H9 (cell line): ENCODE data around the gene ROBO2. TPM values are rescaled to one million over a fixed set of nuclear protein-coding genes. Genes with fewer than 3 reads are reported as not detected.

Source experiments
- DNase-seq: peaks from one replicate; pipeline ENCODE4 v3.0.0-alpha.2; 2017
- H2AFZ ChIP-seq: one replicate; pipeline ENCODE4 v1.6.1; 2013; ENCODE audit warnings: mild to moderate bottlenecking, low read length, control low read depth, moderate library complexity
- H2AK5ac ChIP-seq: 2 replicates; pipeline ENCODE4 v1.6.1; 2013; ENCODE audit warnings: low read length, control low read depth, mixed read lengths; ENCODE audit not compliant: insufficient read length
- H2BK120ac ChIP-seq: one replicate; pipeline ENCODE4 v1.6.1; 2013; ENCODE audit warnings: low read depth, mild to moderate bottlenecking, low read length, control low read depth, inconsistent platforms; ENCODE audit not compliant: poor library complexity, severe bottlenecking
- H2BK12ac ChIP-seq: 2 replicates; pipeline ENCODE4 v1.6.1; 2013; ENCODE audit warnings: low read length, control low read depth, mixed read lengths, low read depth; ENCODE audit not compliant: insufficient read length
- H2BK15ac ChIP-seq: 2 replicates; pipeline ENCODE4 v1.6.1; 2013; ENCODE audit warnings: low read depth, low read length, control low read depth
- H2BK20ac ChIP-seq: one replicate; pipeline ENCODE4 v1.6.1; 2013; ENCODE audit warnings: low read depth, mild to moderate bottlenecking, low read length, control low read depth, inconsistent platforms; ENCODE audit not compliant: poor library complexity, severe bottlenecking
- H2BK5ac ChIP-seq: 2 replicates; pipeline ENCODE4 v1.6.1; 2013; ENCODE audit warnings: low read length, control low read depth, mixed read lengths; ENCODE audit not compliant: insufficient read length
- H3K14ac ChIP-seq: 2 replicates; pipeline ENCODE4 v1.6.1; 2013; ENCODE audit warnings: low read length, control low read depth; ENCODE audit not compliant: insufficient read depth
- H3K18ac ChIP-seq: 2 replicates; pipeline ENCODE4 v1.6.1; 2013; ENCODE audit warnings: low read depth, mild to moderate bottlenecking, mixed read lengths, low read length, control low read depth; ENCODE audit not compliant: insufficient read length
- H3K23ac ChIP-seq: 2 replicates; pipeline ENCODE4 v1.6.1; 2013; ENCODE audit warnings: low read length, control low read depth, mixed read lengths, low read depth; ENCODE audit not compliant: insufficient read length
- H3K23me2 ChIP-seq: 2 replicates; pipeline ENCODE4 v1.6.1; 2013; ENCODE audit warnings: low read depth, mild to moderate bottlenecking, mixed read lengths, low read length, control low read depth; ENCODE audit not compliant: insufficient read length, poor library complexity, severe bottlenecking
- H3K27ac ChIP-seq: 2 replicates; pipeline ENCODE4 v1.5.1; 2013; ENCODE audit warnings: low read length, control low read depth, mixed read lengths, low read depth; ENCODE audit not compliant: insufficient read length
- H3K27me3 ChIP-seq: 2 replicates; pipeline ENCODE4 v1.6.1; 2013; ENCODE audit warnings: low read length, control low read depth, inconsistent platforms; ENCODE audit not compliant: insufficient read depth
- H3K4ac ChIP-seq: 2 replicates; pipeline ENCODE4 v1.6.1; 2013; ENCODE audit warnings: low read depth, mild to moderate bottlenecking, control low read depth, inconsistent platforms, low read length, moderate library complexity
- H3K4me1 ChIP-seq: 2 replicates; pipeline ENCODE4 v1.6.1; 2013; ENCODE audit warnings: low read length, control low read depth, inconsistent platforms; ENCODE audit not compliant: insufficient read depth
- H3K4me2 ChIP-seq: 2 replicates; pipeline ENCODE4 v1.6.1; 2013; ENCODE audit warnings: low read length, control low read depth, mixed read lengths; ENCODE audit not compliant: insufficient read length, insufficient read depth
- H3K56ac ChIP-seq: 2 replicates; pipeline ENCODE4 v1.6.1; 2013; ENCODE audit warnings: low read depth, mild to moderate bottlenecking, mixed read lengths, low read length, control low read depth; ENCODE audit not compliant: insufficient read length
- H3K79me1 ChIP-seq: 2 replicates; pipeline ENCODE4 v1.6.1; 2013; ENCODE audit warnings: low read depth, mild to moderate bottlenecking, moderate library complexity, low read length, control low read depth, inconsistent platforms; ENCODE audit not compliant: insufficient read depth, poor library complexity, severe bottlenecking
- H3K79me2 ChIP-seq: 2 replicates; pipeline ENCODE4 v1.6.1; 2013; ENCODE audit warnings: low read length, control low read depth, inconsistent platforms; ENCODE audit not compliant: insufficient read depth
- H3K9ac ChIP-seq: 2 replicates; pipeline ENCODE4 v1.6.1; 2013; ENCODE audit warnings: low read length, control low read depth, mixed read lengths; ENCODE audit not compliant: insufficient read length; ENCODE audit errors: extremely low read depth
- H3K9me3 ChIP-seq: one replicate; pipeline ENCODE4 v1.6.1; 2013; ENCODE audit warnings: low read depth, low read length, inconsistent platforms; ENCODE audit not compliant: control insufficient read depth
- H3T11ph ChIP-seq: one replicate; pipeline ENCODE4 v1.6.1; 2013; ENCODE audit warnings: mild to moderate bottlenecking, low read length, control low read depth, inconsistent platforms
- H4K20me1 ChIP-seq: one replicate; pipeline ENCODE4 v1.6.1; 2013; ENCODE audit not compliant: control insufficient read depth, insufficient read length, insufficient read depth
- H4K5ac ChIP-seq: 2 replicates; pipeline ENCODE4 v1.6.1; 2013; ENCODE audit warnings: low read depth, mild to moderate bottlenecking, mixed read lengths, low read length, control low read depth; ENCODE audit not compliant: insufficient read length
- H4K8ac ChIP-seq: replicated peaks from 2 replicates; pipeline ENCODE4 v1.6.1; 2013; ENCODE audit warnings: low read length, control low read depth, mixed read lengths, low read depth; ENCODE audit not compliant: insufficient read length
- H4K91ac ChIP-seq: 2 replicates; pipeline ENCODE4 v1.6.1; 2013; ENCODE audit warnings: low read depth, mild to moderate bottlenecking, moderate library complexity, mixed read lengths, low read length, control low read depth; ENCODE audit not compliant: insufficient read length
- H3K27ac Mint-ChIP-seq, 3 experiments: 2 replicates in 2 of 3; 3 replicates in 1 of 3; pipeline ENCODE4 v1.8.0; 2020 to 2021; ENCODE audit warnings: mixed read lengths in 3 of 3, mild to moderate bottlenecking in 1 of 3, moderate library complexity in 1 of 3
- H3K27me3 Mint-ChIP-seq: 2 replicates; pipeline ENCODE4 v1.8.0; 2021; ENCODE audit warnings: low read depth, mild to moderate bottlenecking, moderate library complexity, mixed read lengths
- H3K36me3 Mint-ChIP-seq, 3 experiments: 2 replicates in 2 of 3; 3 replicates in 1 of 3; pipeline ENCODE4 v1.8.0; 2020 to 2021; ENCODE audit warnings: low read depth in 3 of 3, mixed read lengths in 3 of 3; ENCODE audit not compliant: insufficient read depth in 1 of 3
- H3K4me1 Mint-ChIP-seq, 2 experiments: 2 replicates each; pipeline ENCODE4 v1.8.0; 2020; ENCODE audit warnings: mixed read lengths in 2 of 2
- H3K4me3 Mint-ChIP-seq, 2 experiments: 2 replicates in 1 of 2; 3 replicates in 1 of 2; pipeline ENCODE4 v1.8.0; 2020 to 2021; ENCODE audit warnings: mild to moderate bottlenecking in 2 of 2, mixed read lengths in 2 of 2, moderate library complexity in 1 of 2
- H3K9me3 Mint-ChIP-seq, 2 experiments: 2 replicates in 1 of 2; 3 replicates in 1 of 2; pipeline ENCODE4 v1.8.0; 2020; ENCODE audit warnings: mild to moderate bottlenecking in 2 of 2, mixed read lengths in 2 of 2, moderate library complexity in 1 of 2
- CTCF ChIP-seq: fragments of 200-600 bp; sonication (generic); conservative IDR thresholded peaks from 3 replicates; pipeline ENCODE4 v1.8.0; 2021; ENCODE audit warnings: antibody characterized with exemption, mild to moderate bottlenecking
- WGBS: extraction: QIAGEN DNeasy Blood & Tissue Kit; methylation state at CpG from one replicate; pipeline ENCODE4 v1.1.7; 2013; ENCODE audit warnings: missing lambda C conversion rate, low lambda C conversion rate, mixed read lengths; ENCODE audit not compliant: insufficient read length; ENCODE audit errors: extremely low coverage; 5-methylcytosine and 5-hydroxymethylcytosine counted together
- total RNA-seq: library from RNA; stranded (reverse); gene quantifications from 2 replicates; pipeline ENCODE4 v1.2.1, GENCODE V29; 2021

ROBO2 gene
- total RNA-seq, 1 experiment from 2014 or later: 2.3 TPM

DNA sequence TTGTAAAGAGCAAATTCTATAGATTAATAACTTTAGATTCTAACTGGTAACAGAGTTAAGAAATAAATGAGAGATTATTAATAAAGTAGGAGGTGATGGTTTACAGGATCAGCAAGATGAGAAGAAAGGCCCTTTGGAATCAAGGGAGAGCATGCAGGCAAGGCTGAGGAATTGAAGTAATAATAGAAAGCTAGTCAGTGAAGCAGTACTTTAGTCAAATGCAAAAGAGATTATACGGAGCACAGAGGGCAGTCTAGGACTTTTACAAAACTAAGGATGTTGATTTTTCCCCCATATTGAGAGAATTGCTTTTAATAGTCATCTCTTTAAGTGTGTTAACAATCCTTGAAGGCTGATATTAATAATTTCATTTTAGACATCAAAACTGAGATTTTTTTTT lies 146.4 kb downstream of the ROBO2 start:
- Histone ChIP-seq H3K79me2 (no peaks in the 10 kb centered on the region), H3K27ac (no peak overlapping the region), H3K23ac (no peak overlapping the region), H3K56ac (no peak overlapping the region), H2BK120ac (no peak overlapping the region), H2AK5ac (no peak overlapping the region), H3K9me3 (no peaks in the 10 kb centered on the region), H2AFZ (no peak overlapping the region), H4K8ac (no peak overlapping the region), H2BK5ac (no peak overlapping the region), H3K9ac (no peak overlapping the region), H4K20me1 (no peaks in the 10 kb centered on the region), H3K4ac (no peak overlapping the region), H3K14ac (no peak overlapping the region), H3K18ac (no peak overlapping the region), H4K91ac (no peak overlapping the region), H3T11ph (no peak overlapping the region), H3K27me3 (no peaks in the 10 kb centered on the region), H3K4me2 (no peak overlapping the region), H4K5ac (no peak overlapping the region), H3K4me1 (no peaks in the 10 kb centered on the region; the same call in 1 of the 2 replicates), H2BK15ac (no peak overlapping the region), H3K79me1 (no peaks in the 10 kb centered on the region), H2BK20ac (no peak overlapping the region), H2BK12ac (no peak overlapping the region), H3K23me2 (no peaks in the 10 kb centered on the region)
- H3K27me3 Mint-ChIP-seq: no peaks in the 10 kb centered on the region
- no peaks in the 10 kb centered on the region for H3K36me3 Mint-ChIP-seq
- no peak for TF ChIP-seq CTCF
- peaks cover 12 to 13% of the 10 kb centered on the region in 2 experiments for H3K4me1 Mint-ChIP-seq
- no peak for DNase-seq
- peak overlapping the region; percentile 38 to 40 (median 40); a peak in 3 of 7 replicates for H3K27ac Mint-ChIP-seq
- no peaks in the 10 kb centered on the region for H3K9me3 Mint-ChIP-seq
- no peak overlapping the region for H3K4me3 Mint-ChIP-seq
- WGBS: no CpG with 5 or more reads among the region's 1 CpG
